Hematopoietic multipotent progenitor cell treated with erythropoietin and hydrocortisone succinate and interleukin-3 and kit ligand, for 8 days (in vitro differentiated cells): ENCODE data around the gene EIF4E3.
A peak's percentile ranks its signal among the peaks of the same experiment; 100 is the strongest.

ENCODE experiments used
- DNase-seq: peaks from one replicate; pipeline ENCODE4 v3.0.0-alpha.2; 2015

Gene EIF4E3

GRCh38 chr3:71685686-71686085 is 39.5 kb downstream of the EIF4E3 start:
- no peak for DNase-seq

- DNase-seq, result no peak
Observed at GRCh38 chr3:71684757-71685386, 40.3 kb downstream of the EIF4E3 start.

- DNase-seq, result no peak
Observed at GRCh38 chr3:71684046-71684756, 41.0 kb downstream of the EIF4E3 start.

DNA sequence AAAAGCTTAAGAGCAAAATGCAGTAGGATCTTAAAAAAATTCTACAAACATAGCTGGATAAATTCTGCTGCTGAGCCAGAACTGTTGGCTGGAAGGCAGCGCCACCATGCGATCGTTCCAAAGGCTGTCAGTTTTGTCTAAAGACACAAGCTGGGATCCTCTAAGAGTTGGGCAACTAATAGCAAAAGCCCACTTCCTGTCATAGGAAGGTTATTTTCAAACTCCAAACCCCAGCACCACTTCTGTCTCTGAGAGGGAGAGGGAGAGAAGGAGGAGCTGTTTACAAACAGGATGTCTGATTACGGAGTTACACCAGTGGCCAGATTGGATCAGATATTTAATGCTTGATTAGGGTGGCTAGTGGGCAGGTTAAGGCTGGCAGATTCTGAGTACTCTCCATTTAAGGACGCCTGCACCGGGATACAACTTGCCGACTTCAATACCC is 44.0 kb downstream of the EIF4E3 start:
- peak; percentile 55 for DNase-seq

DNA sequence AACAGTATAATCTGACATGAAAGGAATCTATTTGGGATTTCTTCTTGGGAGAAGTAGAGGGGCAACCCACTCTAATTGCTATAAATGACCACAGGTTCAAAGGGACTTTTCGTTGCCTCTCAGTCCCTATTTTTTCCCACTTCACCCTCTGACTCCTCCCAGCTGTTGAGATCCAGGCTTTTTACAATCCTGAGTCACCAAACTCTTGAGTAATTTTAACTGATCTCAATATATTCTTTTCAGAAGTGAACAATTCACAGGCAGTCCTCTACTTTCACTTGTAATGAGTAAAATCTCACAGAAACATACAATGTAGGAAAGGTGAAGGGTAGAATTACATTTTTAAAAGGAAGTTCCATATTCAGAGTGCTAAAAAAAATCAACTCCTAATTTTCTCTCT is 44.6 kb downstream of the EIF4E3 start:
- DNase-seq, result no peak

DNA sequence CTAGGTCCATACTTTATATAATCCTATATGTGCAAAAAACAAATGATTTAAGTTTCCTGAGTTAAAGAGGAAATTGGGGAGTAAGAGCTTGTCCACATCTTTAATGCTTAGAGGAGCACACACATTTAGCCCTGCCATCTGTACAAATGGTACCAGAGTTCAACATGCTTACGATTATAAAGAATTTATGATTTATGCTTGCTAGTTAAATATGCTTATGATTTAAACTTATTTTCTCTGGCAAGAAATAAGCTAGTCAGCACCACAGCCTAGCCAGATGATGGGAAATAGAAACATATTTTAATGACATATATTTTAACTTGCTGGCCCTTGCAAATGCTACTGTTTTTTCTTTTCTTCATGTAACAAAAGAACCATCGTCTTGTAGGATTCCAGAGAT is 48.3 kb downstream of the EIF4E3 start:
- no peak for DNase-seq

DNA sequence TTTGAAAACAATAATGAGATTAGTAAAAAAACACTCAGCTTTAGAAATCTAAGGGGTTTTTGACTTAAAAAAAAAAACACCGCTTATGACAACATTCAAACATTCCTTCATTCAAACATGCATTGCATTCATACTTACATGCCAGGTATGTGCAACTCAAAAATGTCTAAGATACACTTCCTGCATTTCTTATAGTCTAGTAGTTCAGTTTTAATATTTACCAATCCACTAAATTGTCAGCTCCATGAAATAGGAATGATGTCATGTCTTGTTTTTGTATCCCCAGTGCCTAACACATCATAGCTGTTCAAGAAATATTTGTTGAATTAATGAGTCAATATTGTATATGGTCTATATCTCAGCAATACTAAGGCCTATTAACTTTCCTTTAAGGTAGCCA is 51.7 kb downstream of the EIF4E3 start:
- DNase-seq, result no peak

- DNase-seq, result no peak
Observed at GRCh38 chr3:71672807-71673206, 52.4 kb downstream of the EIF4E3 start.

- no peak for DNase-seq
Observed at GRCh38 chr3:71672340-71672739, 52.9 kb downstream of the EIF4E3 start.

- DNase-seq, result no peak
Observed at GRCh38 chr3:71671216-71671845, 53.9 kb downstream of the EIF4E3 start.

GRCh38 chr3:71662568-71662967 is 62.6 kb downstream of the EIF4E3 start:
- DNase-seq, result no peak

GRCh38 chr3:71662056-71662455 is 63.1 kb downstream of the EIF4E3 start:
- DNase-seq, result no peak

DNA sequence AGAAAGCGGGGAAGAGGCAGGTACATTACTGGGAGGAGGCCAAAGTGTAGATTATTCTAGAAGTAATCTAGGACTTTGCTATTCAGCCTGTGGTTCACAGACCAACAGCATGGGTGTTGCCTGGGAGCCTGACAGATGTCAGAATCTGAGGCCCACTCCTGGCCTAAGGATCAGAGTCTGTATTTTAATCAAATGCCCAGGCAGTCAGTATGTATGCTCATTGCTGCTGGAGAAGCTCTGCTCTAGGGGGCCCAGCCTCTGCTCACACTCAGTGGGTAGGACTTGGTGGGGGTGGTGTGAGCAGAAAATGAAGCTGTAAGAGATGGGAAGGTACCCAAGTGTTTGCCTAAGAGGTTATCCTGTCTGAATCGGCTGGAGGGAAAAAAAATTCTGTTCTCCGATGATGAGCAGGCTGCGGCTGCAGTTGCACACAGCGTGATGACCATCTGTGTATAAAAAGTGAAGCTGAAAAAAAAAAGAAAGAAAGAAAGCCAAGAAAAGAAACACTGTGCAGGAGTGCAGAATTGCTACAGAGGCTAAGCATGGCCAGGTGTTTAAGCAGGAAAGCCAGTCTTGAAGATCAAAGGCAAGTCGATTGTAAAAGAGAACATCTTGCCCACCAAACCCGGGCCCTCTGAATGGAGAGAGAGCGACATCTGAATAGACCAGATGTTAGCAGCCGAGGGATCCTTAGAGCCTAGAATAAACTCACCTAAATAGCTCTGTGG is 65.2 kb downstream of the EIF4E3 start:
- DNase-seq, result no peak

DNA sequence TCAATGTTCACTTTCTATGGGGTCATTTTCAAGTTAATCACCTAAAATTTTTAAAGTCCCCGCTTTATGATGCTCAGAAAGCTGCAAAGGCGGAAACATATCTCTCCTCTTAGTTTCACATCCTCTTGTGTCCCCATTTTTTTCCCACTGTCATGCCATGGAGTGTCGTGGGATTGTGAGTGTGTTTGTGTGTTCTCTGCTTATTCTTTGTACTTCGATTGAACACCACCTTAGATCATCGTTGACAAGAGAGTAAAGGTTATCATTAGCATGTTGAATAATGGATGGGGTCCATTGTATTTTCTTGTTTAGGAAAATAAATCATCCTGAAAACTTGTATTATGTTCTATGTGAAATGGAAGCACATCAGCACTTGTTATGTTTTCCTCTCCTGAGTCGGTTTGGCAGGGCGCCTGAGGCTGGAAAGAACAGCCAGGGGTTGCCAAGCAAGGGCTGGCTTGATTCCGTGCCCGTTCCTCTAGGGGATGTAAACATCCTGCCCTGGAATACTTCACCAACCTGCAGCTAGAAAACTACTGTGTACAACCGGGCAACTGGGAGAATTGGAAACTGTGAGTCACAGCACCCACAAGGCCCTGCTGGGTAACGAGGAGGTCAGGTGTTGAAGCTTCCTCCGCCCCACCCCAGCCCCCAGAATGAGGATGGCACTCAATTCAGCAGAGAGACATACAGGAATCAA is 67.2 kb downstream of the EIF4E3 start:
- DNase-seq, result no peak

- no peak for DNase-seq
Observed at GRCh38 chr3:71655061-71655460, 70.1 kb downstream of the EIF4E3 start.

GRCh38 chr3:71653414-71653807 is 71.8 kb downstream of the EIF4E3 start:
- no peak for DNase-seq

- peak; percentile 64 for DNase-seq
Observed at GRCh38 chr3:71652781-71653413, 72.3 kb downstream of the EIF4E3 start.

DNA sequence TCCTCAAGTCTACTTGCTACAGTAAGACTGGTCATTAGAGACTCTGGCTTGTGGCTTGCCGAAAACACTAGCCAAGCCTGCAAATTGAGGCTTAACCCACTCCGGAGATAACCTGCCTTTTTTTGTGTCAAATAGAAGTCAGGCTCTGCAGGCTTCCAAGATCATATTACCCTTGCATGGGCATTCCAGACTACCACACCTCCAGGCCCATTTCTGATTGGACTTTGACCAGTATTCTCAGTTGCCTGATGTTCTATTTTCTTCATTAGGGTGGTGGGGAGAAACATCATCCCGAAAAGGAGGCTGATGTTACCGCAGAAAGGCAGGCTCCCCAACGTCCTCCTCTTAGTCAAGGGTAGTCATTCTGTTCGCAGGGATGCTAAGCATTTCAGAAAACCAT is 73.6 kb downstream of the EIF4E3 start:
- DNase-seq, result no peak

DNA sequence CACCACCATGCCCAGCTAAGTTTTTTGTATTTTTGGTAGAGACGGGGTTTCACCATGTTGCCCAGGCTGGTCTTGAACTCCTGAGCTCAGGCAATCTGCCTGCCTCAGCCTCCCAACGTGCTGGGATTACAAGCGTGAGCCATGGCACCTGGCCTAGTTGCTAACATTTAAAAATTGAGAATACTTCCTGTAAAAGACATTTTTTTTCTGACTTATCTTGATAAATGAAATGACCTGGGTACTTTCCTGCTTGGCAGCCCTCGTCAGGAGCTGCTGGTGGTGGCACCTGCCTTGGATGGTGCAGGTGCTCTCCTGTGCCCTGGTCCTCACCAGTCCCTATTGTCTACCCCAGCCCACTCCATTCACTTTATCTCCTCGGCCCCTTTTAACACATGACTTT is 74.8 kb downstream of the EIF4E3 start:
- no peak for DNase-seq

- DNase-seq, result no peak
Observed at GRCh38 chr3:71649757-71650156, 75.4 kb downstream of the EIF4E3 start.

DNA sequence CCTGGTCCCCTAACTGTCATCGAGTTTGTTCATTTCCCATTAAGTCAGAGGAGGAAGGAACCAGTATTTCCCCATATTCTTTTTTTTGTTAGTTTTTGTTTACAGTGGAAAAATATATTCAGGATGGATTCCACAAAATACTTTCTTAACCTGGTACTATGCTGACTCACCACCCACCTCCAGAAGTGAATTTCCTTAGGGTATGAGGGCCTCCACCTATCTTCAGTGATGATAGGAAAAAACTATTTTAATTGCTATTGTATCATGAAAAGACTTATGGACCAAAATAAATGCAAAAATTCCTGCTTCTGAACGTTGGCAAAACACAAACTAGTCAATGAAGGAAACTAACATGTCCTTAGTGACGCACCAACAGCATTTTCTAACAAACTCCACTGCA is 77.5 kb downstream of the EIF4E3 start:
- DNase-seq, result no peak

GRCh38 chr3:71646971-71647370 is 78.2 kb downstream of the EIF4E3 start:
- no peak for DNase-seq

DNA sequence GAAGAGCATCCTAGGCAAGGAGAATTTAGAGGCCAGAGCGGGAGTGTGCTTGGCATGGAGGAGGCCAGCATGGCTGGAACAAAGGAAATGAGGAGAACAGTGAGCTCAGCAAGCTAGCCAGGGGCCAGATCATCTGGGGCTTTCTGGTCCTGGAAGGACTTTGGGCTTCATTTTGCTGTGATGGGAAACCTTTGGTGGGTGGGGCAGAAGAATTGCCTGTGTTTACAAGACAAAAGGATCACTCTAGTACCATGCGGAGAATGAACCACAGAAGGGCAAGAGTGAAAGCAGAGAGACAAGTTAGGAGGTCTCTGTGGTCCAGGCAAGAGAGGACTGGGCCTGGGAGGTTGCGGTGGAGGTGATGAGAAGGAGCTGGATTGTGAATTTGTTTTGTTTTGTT is 80.1 kb downstream of the EIF4E3 start:
- no peak for DNase-seq
